Stimulated activated CD4-positive, alpha-beta T cell treated with anti-CD3 and anti-CD28 coated beads, Interleukin-12 subunit alpha, Interleukin-12 subunit beta, amount 100 ng/mL, for 48 hours (primary cell): ENCODE results near the gene RPTOR.
"Not testable (repeated sequence)": the region's sequence is repeated elsewhere in the genome, so short reads cannot be mapped to it uniquely, and the experiment has no call there.

Experiments
- DNase-seq, 3 donors: peaks; one replicate each; pipeline ENCODE4 v3.0.0-alpha.2; 2020; ENCODE audit warnings: low read depth in 2 of 3, low spot score in 1 of 3

The RPTOR gene

GRCh38 chr17:80692931-80693467 lies 148.4 kb downstream of the RPTOR start:
- no peak for DNase-seq

DNA sequence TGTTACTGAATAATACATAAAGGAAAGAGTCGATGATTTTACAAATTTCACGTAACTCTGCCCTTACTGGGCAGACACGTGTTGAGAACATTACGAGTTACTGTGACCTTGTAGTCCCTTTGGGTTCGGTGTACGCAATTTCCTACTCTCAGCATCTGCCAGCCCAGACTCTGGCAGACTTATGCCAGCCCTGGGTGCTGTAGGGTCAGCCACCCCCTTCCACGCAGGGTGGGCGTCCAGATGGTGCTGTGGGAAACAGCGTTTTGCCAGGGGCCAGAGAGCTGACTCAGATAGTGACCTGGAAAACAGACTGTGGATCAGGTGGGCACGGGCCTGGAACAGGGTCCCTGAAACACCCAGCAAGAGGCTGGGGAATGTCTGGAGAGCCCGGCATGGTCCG lies 148.9 kb downstream of the RPTOR start:
- DNase-seq = no peak

DNA sequence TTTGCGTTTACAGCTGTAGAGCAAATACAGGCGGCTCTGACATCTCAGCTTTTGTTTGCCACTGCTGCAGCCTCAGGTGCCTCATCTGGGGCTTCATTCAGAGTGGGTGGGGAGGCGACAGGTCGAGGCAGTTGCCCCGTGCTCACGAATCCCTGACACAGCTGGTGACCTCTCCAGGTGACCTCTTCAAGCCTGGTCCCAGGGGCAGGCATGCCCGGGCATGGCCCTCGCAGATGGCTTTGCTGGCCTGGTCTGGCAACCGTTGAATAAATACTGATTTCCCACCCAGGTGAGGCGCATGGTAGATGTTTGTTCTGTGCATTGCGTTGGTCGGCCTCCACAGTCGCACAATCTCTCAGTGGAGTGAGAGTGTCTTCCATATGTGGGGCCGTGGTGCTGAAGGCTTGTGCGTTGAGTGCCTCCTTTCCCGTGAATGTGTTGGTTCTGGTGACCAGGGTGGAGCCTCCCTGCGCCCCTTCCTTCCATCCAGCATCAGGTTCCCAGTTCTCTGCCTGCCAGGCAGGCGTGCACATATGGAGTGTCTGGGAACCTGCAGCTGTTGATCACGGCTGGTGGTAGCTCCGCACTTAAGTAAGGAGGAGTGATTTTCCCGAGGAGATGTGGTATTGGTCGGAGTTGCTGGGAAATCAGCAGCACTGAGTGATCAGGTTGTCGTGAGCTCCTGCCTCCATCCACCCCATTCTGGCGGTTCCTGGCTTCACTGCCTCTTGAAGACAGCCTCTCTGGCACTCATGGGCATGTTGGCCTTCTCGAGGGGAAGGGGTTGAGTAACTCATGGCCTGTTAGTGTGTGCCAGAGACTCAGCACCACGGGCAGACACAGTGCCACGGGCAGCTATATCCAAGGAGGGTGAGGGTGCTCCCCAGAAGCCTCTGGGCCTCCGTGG lies 149.7 kb downstream of the RPTOR start:
- DNase-seq = no peak

DNA sequence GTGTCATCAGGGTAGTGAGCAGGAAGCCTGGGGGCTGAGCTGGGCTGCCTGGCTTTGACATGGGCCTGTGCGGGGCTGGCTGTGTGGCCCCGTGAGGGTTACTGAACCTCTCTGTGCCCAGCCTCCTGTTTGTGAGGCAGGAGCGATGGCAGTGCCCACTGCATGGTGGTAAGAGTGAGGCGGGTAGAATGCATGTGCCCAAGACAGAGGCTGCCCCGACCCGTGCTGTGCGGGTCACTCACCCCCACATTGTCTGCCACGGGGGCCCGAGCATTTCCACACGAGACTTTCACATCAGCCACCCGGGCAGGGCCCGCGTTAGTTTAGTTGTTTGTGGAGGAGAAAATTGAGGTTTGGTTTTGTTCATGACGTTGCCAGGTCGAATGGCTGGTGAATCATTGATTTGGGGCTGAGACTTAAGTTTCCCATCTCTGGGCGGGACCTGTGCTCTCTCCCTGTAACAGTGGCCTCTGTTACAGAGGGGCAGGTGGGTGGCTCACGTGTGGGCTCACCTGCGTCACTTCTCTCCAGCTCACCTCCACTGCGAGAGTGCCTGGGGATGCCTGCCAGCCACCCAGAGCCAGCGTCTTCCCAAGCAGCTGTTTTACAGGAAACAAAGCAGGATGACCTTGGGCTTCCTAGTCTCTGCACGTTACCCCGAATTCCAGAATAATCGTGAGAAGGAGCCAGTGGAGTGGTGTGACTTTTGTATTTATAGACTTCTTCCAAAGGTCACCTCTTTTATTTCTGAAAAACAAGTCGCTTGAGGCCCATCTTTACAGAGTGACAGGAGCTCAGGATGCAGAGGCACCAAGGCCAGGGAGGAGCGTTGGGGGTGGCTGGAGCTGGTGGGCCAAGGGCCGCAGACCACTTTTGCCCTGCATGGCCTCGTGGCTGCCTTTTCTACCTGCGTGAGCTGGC lies 150.6 kb downstream of the RPTOR start:
- DNase-seq = no peak

DNA sequence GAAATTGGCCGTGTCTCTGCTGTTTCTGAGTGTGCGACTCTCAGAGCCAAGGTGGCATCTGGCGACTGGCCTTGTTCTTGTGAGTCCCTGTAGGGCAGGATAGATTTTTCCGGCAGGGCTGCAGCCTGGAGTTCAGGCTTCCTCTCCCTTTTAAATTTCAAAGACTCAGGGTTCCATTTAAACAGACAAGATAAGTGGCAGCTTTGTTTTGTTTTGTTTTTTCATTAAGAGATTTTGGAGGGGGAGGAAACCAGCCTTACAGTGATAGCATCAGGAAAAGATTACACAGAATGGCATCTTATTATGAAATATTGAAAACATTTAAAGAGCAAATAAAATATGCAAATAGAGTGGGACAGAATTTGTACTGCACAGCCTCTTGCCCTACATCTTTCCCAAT lies 151.3 kb downstream of the RPTOR start:
- DNase-seq = no peak

GRCh38 chr17:80696456-80696855 lies 151.8 kb downstream of the RPTOR start:
- DNase-seq = no peak

DNA sequence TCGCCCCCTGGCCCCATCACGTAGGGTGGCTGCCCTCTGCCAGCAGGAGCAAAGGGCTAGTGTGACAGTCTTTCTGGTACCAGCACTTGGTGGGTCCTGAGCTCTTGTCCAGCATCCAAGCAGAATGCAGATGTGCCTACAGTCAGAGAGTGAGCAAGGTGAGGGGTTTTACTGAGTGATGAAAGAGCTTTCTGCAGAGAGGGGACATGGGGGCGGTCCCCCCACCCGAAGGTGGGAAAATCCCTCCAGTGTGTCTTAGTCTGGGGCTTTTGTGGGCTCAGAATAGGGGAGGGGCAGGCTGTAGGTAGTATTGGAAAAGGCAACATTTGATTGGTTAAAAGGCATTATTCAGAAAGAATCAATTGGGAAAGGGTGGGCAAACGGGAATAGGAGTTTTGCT lies 152.3 kb downstream of the RPTOR start:
- no peak for DNase-seq

GRCh38 chr17:80698297-80698696 lies 153.7 kb downstream of the RPTOR start:
- no peak for DNase-seq

- DNase-seq = not testable (repeated sequence)
Measured at GRCh38 chr17:80699205-80699604, 154.6 kb downstream of the RPTOR start.

GRCh38 chr17:80701730-80702129 lies 157.1 kb downstream of the RPTOR start:
- no peak for DNase-seq

GRCh38 chr17:80702315-80703141 lies 157.9 kb downstream of the RPTOR start:
- no peak for DNase-seq

DNA sequence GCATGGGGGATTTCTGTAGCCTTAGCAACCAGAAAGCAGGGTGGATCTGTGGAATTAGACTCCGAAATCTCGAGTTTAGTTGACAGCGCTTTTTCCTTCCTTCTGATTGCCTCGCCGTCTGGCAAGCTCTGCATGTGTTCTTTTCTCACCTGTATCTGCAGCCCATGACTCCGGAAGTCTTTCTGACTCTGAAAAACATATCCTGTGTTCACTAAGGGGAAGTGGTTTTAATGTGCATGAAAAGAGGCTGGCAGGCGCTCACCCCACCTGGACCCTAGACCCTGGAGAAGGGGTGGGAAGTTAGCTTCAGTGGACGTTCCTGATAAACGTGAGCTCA lies 158.5 kb downstream of the RPTOR start:
- no peak for DNase-seq

GRCh38 chr17:80704381-80704819 lies 159.8 kb downstream of the RPTOR start:
- DNase-seq = no peak

DNA sequence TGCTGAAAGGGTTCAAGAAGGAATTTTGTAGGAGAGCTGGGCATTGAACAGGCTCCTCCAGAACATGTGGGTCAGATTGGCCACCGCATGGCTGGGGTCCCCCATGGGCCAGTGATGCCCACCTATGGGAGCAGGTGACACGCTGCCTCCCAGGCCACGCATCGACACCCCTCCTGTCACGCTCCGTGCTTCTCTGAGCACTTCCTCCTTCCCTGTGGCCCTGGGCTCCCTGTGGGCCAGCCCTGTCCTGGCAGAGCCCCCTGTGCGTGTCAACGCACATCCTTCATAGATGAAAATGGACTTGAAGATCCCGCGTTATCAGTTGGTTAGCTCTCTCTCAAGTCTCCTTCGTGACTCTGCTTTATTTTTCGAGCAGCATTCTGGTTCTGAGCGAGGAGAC lies 160.3 kb downstream of the RPTOR start:
- DNase-seq = no peak

DNA sequence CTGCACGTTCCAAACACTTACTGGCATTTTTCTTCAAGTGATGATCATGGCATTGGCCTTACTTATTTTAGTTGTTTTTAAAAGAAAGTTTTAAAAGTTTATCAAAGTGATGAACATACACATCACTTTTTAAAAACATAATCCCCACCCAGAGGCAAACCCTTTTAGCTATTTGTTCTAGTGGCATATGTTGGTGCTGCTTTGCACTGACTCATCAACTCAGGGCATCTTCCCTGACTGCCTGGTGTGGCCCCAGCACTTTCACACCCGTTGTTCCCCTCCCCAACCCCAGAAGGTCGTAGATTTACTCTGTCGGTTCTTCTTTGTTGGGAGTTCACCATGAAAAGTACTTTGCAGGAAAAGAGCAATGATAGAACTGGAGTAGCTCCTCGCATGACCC lies 161.3 kb downstream of the RPTOR start:
- no peak for DNase-seq

DNA sequence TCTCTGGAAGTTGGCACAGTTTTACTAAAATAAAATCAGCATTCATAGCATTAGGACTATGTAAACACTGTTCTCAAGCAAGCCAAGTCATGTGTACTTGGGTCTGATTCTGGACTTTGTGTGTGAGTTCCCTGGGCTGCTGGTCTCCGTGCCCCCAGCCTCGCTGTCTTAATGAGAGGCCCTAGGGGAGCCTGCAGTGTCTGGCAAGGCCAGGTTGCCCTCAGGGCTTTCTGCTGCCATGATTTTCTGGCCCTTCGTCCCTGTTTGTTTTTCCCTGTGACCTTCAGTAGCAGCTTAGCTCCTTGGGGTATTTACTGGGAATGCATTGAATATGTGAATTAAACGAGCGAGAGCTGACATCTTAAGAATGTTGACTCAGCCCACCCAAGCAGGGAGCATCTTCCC lies 161.8 kb downstream of the RPTOR start:
- DNase-seq = no peak

DNA sequence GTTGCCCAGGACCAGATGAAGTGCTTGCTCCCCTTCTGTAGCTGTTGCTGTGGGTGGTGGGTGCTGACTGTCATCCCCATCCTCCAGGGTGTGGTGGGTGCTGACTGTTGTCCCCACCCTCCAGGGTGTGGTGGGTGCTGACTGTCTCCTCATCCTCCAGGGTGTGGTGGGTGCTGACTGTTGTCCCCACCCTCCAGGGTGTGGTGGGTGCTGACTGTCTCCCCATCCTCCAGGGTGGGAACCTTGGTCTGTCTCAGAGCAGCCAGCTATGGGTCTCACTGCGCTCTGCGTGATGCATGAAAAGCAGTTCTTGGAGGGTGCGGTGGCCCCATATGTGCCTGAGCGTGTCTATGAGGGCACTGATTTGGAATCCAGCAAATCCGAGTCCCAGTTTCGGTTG lies 163.8 kb downstream of the RPTOR start:
- no peak for DNase-seq

GRCh38 chr17:80709090-80709695 lies 164.6 kb downstream of the RPTOR start:
- DNase-seq = no peak

DNA sequence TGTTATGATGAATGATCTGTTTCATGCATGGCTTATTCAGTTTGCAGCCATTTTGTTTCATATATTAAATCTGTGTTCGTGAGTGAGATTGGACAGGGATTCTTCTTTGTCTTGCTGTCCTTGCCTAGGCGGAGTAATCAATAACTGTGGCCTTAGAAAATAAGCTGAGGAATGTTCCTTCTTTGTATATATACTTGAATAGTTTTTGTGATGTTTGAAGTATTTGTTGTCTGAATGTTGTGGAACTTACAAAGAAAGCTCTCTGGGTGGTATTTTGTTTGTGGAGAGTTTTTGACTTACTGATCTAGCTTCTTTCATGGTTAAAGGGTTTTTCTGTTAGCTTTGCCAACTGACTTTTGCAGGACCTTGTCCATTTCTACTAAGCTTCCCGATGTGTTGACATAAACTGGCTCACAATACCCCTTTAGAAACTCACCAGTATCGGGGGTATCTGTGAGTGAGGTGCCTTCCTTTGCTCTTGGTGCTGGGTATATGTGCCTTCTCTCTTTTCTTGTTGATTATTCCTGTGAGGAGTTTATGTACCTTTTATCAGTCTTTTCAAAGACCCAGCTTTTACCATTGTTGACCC lies 166.2 kb downstream of the RPTOR start:
- no peak for DNase-seq

GRCh38 chr17:80712089-80712488 lies 167.5 kb downstream of the RPTOR start:
- no peak for DNase-seq
